ENCODE results near the gene COX19. TPM values are rescaled to one million over a fixed set of nuclear protein-coding genes. Genes with fewer than 3 reads are reported as not detected.

The COX19 gene
- total RNA-seq, 1 experiment from 2014 or later = 12.3 TPM

DNA sequence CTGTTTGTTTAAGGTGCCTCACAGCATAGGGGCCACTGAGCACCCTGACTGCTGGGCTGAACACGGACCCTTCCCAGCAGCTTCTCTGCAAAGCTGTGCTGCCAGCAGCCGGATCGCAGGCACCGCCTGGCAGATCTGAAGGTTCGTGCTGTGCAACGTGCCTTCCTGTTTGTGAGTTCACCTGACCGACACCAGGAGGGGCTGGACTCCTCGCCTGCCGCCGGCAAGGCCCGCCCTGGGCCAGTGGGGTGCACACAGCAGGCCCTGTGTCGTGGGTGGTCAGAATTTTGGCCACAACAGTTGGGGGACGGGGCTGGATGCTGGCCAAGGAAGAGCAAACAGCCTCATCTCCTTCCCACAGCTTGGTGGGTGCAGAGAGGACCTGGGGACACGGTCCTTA lies 20.2 kb upstream of the COX19 start:
- no peak overlapping the region for H3K27ac ChIP-seq (ENCODE audit: insufficient read length, low read depth, low read length)
- no peaks in the 10 kb centered on the region for H3K23me2 ChIP-seq (ENCODE audit: insufficient read length, low read depth, low read length, poor library complexity, severe bottlenecking)
- H3K4me1 ChIP-seq (ENCODE audit: insufficient read depth, low read length) = no peaks in the 10 kb centered on the region
- H3K18ac ChIP-seq (ENCODE audit: insufficient read length, low read depth, low read length) = no peak overlapping the region
- H2BK120ac ChIP-seq (ENCODE audit: low read depth, low read length, poor library complexity, severe bottlenecking) = no peak overlapping the region
- H2AK5ac ChIP-seq (ENCODE audit: insufficient read length, low read length) = no peak overlapping the region
- Mint-ChIP-seq H3K4me1 (peaks cover 0 to 13% of the 10 kb centered on the region in 2 experiments; a peak in 3 of 4 replicates), H3K36me3 (ENCODE audit: insufficient read depth in 1 of 3, low read depth in 3 of 3) (peaks cover 0 to 9% (median 8%) of the 10 kb centered on the region in 3 experiments; a peak in 3 of 7 replicates), H3K27ac (peak overlapping the region in 1 of 3 experiments; percentile 81; a peak in 1 of 7 replicates), H3K4me3 (no peak overlapping the region), H3K9me3 (no peaks in the 10 kb centered on the region), H3K27me3 (ENCODE audit: low read depth) (no peaks in the 10 kb centered on the region; the same call in 1 of the 2 replicates)
- TF ChIP-seq, protein P1, sequence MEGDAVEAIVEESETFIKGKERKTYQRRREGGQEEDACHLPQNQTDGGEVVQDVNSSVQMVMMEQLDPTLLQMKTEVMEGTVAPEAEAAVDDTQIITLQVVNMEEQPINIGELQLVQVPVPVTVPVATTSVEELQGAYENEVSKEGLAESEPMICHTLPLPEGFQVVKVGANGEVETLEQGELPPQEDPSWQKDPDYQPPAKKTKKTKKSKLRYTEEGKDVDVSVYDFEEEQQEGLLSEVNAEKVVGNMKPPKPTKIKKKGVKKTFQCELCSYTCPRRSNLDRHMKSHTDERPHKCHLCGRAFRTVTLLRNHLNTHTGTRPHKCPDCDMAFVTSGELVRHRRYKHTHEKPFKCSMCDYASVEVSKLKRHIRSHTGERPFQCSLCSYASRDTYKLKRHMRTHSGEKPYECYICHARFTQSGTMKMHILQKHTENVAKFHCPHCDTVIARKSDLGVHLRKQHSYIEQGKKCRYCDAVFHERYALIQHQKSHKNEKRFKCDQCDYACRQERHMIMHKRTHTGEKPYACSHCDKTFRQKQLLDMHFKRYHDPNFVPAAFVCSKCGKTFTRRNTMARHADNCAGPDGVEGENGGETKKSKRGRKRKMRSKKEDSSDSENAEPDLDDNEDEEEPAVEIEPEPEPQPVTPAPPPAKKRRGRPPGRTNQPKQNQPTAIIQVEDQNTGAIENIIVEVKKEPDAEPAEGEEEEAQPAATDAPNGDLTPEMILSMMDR (conservative IDR thresholded peaks at IDR 0.05) = no peak
- no peaks in the 10 kb centered on the region for H3K79me2 ChIP-seq (ENCODE audit: insufficient read depth, low read length)
- H3T11ph ChIP-seq (ENCODE audit: low read length) = no peak overlapping the region
- no peak overlapping the region for H3K56ac ChIP-seq (ENCODE audit: insufficient read length, low read depth, low read length)
- no peaks in the 10 kb centered on the region for H3K79me1 ChIP-seq (ENCODE audit: insufficient read depth, low read depth, low read length, poor library complexity, severe bottlenecking)
- no peak overlapping the region for H4K5ac ChIP-seq (ENCODE audit: insufficient read length, low read depth, low read length)
- no peak for DNase-seq
- H4K20me1 ChIP-seq (ENCODE audit: control insufficient read depth, insufficient read depth, insufficient read length) = no peaks in the 10 kb centered on the region
- no peak overlapping the region for H2BK15ac ChIP-seq (ENCODE audit: low read depth, low read length)
- H3K14ac ChIP-seq (ENCODE audit: insufficient read depth, low read length) = no peak overlapping the region
- H4K8ac ChIP-seq (replicated peaks; ENCODE audit: insufficient read length, low read depth, low read length) = no peak overlapping the region
- H3K9ac ChIP-seq (ENCODE audit: extremely low read depth, insufficient read length, low read length) = no peak overlapping the region
- no peaks in the 10 kb centered on the region for H3K27me3 ChIP-seq (ENCODE audit: insufficient read depth, low read length)
- no peak overlapping the region for H2AFZ ChIP-seq (ENCODE audit: low read length)
- H3K4me2 ChIP-seq (ENCODE audit: insufficient read depth, insufficient read length, low read length) = no peak overlapping the region
- H3K4ac ChIP-seq (ENCODE audit: low read depth, low read length) = no peak overlapping the region
- H3K23ac ChIP-seq (ENCODE audit: insufficient read length, low read depth, low read length) = no peak overlapping the region
- no peak overlapping the region for H2BK12ac ChIP-seq (ENCODE audit: insufficient read length, low read depth, low read length)
- H2BK5ac ChIP-seq (ENCODE audit: insufficient read length, low read length) = no peak overlapping the region
- no CpG with 5 or more reads among the region's 14 CpGs for WGBS (ENCODE audit: extremely low coverage, insufficient read length, low lambda C conversion rate)
- H4K91ac ChIP-seq (ENCODE audit: insufficient read length, low read depth, low read length) = no peak overlapping the region
- H2BK20ac ChIP-seq (ENCODE audit: low read depth, low read length, poor library complexity, severe bottlenecking) = no peak overlapping the region
- no peaks in the 10 kb centered on the region for H3K9me3 ChIP-seq (ENCODE audit: control insufficient read depth, low read depth, low read length)

Data from H9 (cell line).